GM10847 (cell line): ENCODE results near the gene AGBL1.

Experiments
- POLR2A ChIP-seq: IDR thresholded peaks from 2 replicates; pipeline ENCODE4 v1.6.1; 2011; ENCODE audit not compliant: insufficient read length; ENCODE audit errors: extremely low read depth

The AGBL1 gene

GRCh38 chr15:86136861-86137260, 57.2 kb downstream of the AGBL1 start:
- TF ChIP-seq POLR2A, result no peak

- no peak for TF ChIP-seq POLR2A
These were observed 59.1 kb downstream of the AGBL1 start for GRCh38 chr15:86138798-86139197.

- TF ChIP-seq POLR2A, result no peak
These were observed 60.2 kb downstream of the AGBL1 start for GRCh38 chr15:86139828-86140227.

GRCh38 chr15:86154705-86155104, 75.0 kb downstream of the AGBL1 start:
- no peak for TF ChIP-seq POLR2A

GRCh38 chr15:86155551-86155950, 75.9 kb downstream of the AGBL1 start:
- TF ChIP-seq POLR2A, result no peak

GRCh38 chr15:86157606-86158293, 78.1 kb downstream of the AGBL1 start:
- no peak for TF ChIP-seq POLR2A

GRCh38 chr15:86159468-86159867, 79.8 kb downstream of the AGBL1 start:
- TF ChIP-seq POLR2A, result no peak

- TF ChIP-seq POLR2A, result no peak
These were observed 81.6 kb downstream of the AGBL1 start for GRCh38 chr15:86161250-86161649.

- no peak for TF ChIP-seq POLR2A
These were observed 82.5 kb downstream of the AGBL1 start for GRCh38 chr15:86162172-86162591.

GRCh38 chr15:86162641-86163040, 83.0 kb downstream of the AGBL1 start:
- no peak for TF ChIP-seq POLR2A

GRCh38 chr15:86163816-86164215, 84.1 kb downstream of the AGBL1 start:
- no peak for TF ChIP-seq POLR2A

- TF ChIP-seq POLR2A, result no peak
These were observed 84.7 kb downstream of the AGBL1 start for GRCh38 chr15:86164232-86164898.

- no peak for TF ChIP-seq POLR2A
These were observed 85.9 kb downstream of the AGBL1 start for GRCh38 chr15:86165265-86166211.

GRCh38 chr15:86167841-86168240, 88.2 kb downstream of the AGBL1 start:
- TF ChIP-seq POLR2A, result no peak

- no peak for TF ChIP-seq POLR2A
These were observed 99.2 kb downstream of the AGBL1 start for GRCh38 chr15:86178845-86179244.
